Inflammatory macrophage (primary cell): ENCODE measurements around the gene CDK6.
"Not testable (repeated sequence)": the region's sequence is repeated elsewhere in the genome, so short reads cannot be mapped to it uniquely, and the experiment has no call there.

Source experiments
- DNase-seq, 2 donors: peaks; one replicate each; pipeline ENCODE4 v3.0.0-alpha.2; 2020 to 2022

CDK6 gene

GRCh38 chr7:92615861-92616260, 220.5 kb downstream of the CDK6 start:
- no peak for DNase-seq

DNA sequence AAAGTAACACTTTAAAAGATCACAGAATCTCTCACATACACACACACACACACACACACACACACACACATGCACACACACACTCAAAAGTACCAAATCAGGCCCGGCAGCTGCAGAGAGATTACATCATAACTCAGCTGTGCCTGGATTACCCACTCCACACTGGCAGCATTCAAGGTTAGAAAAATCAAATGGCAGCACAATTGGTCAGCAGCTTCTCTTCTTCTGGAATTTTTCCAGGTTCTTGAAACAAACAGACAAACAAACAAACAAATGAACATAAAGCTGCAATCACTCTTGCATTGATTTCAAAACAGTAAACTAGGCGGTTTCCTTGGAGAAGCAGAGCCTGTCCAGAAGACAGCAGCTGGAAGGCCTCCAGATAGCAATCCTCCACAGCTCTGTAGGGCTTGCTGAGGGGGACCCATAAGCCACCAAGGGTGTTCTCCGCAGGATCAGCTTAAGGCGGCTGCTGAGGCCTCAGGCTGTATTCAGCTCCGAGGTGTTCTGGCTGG, 221.7 kb downstream of the CDK6 start:
- no peak for DNase-seq

- DNase-seq, result no peak
Measured at GRCh38 chr7:92613720-92614119, 222.7 kb downstream of the CDK6 start.

DNA sequence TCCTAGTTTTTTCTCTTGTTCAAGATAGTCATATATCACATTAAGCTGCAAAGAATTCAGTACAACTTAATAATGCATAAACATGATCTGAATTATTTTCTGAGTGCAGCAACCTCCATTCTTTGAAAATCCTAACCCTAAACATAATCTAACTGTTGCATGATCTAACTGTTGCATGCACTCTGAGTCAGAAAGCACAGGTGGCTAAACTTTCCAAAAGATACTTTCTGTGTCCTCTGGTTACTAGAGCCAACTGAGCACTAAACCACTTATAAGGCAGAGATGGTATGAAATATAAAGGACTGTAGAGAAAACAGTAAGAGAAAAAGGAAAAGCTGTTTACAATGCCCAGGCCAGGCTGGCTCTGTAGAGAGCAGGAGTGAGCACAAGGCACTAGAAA, 223.2 kb downstream of the CDK6 start:
- no peak for DNase-seq

DNA sequence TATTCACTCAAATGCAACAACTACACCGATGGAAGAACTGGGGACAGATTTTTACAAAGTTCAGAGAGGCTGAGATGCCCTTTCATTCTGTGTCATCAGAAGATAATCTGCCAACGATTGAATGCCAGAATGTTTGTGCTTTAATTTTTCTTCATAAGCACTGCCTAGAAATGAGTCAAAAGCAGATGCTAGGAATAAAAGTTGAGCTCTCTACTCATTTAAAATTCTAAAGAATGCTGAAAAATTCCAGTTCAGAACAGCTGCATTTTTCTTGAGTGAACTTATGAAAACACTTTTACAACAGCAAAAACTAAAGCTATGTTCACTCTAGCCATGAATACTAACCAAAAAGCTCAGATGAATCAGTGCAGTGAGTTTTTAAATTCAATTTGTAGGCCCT, 223.9 kb downstream of the CDK6 start:
- no peak for DNase-seq

DNA sequence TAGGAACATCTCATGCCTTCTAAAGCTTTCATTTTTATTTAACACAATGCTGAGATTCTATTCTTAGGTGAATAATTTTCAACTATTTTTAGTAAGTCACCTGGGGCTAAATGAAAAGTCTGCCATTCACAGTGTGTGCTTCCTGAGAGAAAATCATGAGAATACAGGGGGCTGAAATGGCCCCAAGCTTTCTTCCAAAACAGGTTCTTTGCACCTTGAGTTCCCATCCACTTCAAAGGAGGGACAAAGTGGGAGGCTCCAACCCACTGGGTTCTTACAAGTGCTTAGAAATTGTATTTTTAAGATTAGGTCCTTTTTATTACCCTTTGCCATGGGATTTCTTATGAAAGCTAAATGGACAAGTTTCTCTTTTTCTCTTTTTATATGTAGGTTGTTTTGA, 224.6 kb downstream of the CDK6 start:
- DNase-seq, result no peak

DNA sequence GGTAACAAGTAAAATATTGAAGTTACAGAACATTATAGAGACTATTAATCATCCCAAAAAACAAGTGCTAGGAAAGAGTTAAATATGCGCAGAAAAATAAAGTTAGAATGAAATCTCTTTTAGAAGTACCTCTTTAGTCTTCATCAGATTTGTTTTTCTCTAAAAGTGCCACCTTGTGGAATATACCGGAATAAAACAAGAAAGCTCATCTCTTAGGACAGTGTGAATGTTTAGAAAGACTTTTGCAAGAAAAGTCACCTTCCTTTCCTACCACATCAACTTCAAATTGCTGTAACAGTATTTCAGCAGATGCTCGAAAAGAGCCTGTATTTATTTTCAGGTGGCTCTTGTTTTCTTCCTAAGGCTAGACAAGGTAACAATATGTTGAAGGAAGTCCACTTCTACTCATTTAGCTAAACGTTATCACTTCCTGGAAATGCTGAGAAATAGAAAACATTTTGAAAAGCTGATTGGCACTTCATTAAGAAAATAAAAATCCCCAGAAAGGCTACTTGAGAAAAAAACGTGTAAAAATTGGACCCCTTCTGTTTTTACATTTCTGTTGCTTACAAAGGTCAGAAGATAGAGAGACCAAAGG, 226.4 kb downstream of the CDK6 start:
- peak in 1 of 2 donors; percentile 33 for DNase-seq

GRCh38 chr7:92608380-92609322, 227.7 kb downstream of the CDK6 start:
- no peak for DNase-seq

GRCh38 chr7:92606985-92607384, 229.4 kb downstream of the CDK6 start:
- DNase-seq, result no peak

GRCh38 chr7:92604517-92604916, 231.9 kb downstream of the CDK6 start:
- DNase-seq, result not testable (repeated sequence)

- no peak for DNase-seq
Measured at GRCh38 chr7:92603089-92603445, 233.3 kb downstream of the CDK6 start.

GRCh38 chr7:92602352-92603088, 233.9 kb downstream of the CDK6 start:
- no peak for DNase-seq

GRCh38 chr7:92598310-92598981, 237.9 kb downstream of the CDK6 start:
- no peak for DNase-seq

- DNase-seq, result no peak
Measured at GRCh38 chr7:92595281-92595680, 241.1 kb downstream of the CDK6 start.

DNA sequence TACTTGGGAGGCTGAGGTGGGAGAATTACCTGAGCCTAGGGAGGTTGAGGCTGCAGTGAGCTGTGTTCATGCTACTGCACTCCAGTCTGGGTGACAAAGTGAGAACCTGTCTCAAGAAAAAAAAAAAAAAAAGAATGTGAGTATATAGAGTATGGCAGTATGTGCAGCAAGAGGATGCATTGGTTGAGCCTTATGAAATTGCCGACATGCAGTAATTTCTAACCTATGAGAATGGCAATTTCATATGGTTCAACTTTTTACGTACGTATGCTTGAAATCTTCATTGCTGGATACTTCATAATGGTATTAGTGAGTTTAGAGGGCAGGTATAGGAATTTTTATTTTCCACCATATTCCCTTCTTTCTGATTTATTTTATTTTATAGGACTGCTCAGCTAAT, 241.6 kb downstream of the CDK6 start:
- DNase-seq, result no peak

- DNase-seq, result no peak
Measured at GRCh38 chr7:92590711-92591310, 245.6 kb downstream of the CDK6 start.

GRCh38 chr7:92589056-92589455, 247.3 kb downstream of the CDK6 start:
- no peak for DNase-seq

DNA sequence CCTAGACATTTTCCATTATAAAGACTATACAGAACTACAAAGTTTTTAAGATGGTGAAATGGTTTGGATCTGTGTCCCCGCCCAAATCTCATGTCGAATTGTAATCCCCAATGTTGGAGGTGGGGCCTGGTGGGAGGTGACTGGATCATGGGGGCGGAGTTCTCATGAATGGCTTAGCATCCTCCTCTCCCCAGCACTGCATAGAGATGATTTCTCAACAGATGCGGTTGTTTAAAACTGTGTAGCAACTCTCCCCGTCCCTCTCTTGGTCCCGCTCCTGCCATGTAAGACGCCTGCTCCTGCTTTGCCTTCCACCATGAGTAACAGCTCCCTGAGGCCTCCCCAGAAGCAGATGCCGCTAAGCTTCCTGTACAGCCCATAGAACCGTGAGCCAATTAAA, 247.8 kb downstream of the CDK6 start:
- DNase-seq, result peak; percentile 14 to 44

- no peak for DNase-seq
Measured at GRCh38 chr7:92586841-92587240, 249.5 kb downstream of the CDK6 start.

- no peak for DNase-seq
Measured at GRCh38 chr7:92586403-92586802, 250.0 kb downstream of the CDK6 start.

- DNase-seq, result no peak
Measured at GRCh38 chr7:92584953-92585352, 251.4 kb downstream of the CDK6 start.

DNA sequence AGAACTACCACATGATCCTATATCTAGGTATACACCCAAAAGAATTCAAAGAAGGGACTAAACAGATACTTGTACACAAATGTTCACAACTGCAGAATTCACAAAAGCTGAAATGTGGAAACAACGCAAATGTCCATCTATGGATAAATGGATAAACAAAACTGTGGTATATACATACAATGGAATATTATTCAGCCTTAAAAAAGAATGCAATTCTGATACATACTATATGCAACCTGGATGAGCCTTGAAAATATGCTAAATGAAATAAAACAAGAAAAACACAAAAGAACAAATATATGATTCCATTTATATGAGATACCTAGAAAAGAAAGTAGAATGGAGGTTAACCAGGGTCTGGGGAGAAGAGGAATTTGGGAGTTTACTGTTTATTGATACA, 253.4 kb downstream of the CDK6 start:
- no peak for DNase-seq
